ENCODE measurements around the gene MAP2.

The MAP2 gene

DNA sequence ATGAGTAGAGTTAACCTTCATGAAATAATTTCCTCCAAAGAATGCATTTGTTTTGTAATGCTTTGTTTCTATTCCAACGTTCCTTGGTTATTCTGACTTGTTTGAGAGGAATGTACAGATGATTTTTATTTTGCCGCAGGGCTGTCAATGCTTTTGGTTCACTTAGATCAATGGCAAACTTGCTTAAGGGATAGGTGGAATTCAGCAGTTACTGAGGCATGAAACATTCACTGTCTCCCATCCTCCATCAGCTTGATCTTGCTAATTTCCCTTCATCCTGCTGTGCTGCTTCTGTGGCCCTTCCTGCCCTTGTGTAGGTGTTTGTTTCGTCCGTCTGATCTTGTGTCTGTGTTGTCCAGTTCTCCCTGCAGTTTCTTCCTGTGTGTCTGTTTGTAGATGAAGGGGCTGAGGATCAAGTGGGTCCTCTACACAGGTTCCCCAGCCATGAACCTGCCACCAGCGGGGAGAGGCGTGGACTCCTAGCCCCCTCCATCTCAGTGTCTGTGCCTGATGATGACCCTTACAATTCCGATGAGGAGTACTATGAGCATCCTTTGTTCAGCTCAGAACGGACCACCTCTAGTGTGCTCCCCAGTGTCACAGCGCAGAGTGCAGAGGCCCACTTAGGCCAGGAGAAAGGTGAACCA, 263.6 kb downstream of the MAP2 start:
- TF ChIP-seq, protein P1, sequence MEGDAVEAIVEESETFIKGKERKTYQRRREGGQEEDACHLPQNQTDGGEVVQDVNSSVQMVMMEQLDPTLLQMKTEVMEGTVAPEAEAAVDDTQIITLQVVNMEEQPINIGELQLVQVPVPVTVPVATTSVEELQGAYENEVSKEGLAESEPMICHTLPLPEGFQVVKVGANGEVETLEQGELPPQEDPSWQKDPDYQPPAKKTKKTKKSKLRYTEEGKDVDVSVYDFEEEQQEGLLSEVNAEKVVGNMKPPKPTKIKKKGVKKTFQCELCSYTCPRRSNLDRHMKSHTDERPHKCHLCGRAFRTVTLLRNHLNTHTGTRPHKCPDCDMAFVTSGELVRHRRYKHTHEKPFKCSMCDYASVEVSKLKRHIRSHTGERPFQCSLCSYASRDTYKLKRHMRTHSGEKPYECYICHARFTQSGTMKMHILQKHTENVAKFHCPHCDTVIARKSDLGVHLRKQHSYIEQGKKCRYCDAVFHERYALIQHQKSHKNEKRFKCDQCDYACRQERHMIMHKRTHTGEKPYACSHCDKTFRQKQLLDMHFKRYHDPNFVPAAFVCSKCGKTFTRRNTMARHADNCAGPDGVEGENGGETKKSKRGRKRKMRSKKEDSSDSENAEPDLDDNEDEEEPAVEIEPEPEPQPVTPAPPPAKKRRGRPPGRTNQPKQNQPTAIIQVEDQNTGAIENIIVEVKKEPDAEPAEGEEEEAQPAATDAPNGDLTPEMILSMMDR (IDR thresholded peaks at IDR 0.05; ENCODE audit: unreplicated experiment in 3 of 3) = no peak
- H3K27me3 Mint-ChIP-seq (ENCODE audit: low read depth) = no peaks in the 10 kb centered on the region
- H3K27ac Mint-ChIP-seq = no peak overlapping the region
- no peaks in the 10 kb centered on the region for H3K36me3 Mint-ChIP-seq (ENCODE audit: low read depth)
- no peaks in the 10 kb centered on the region for H3K4me1 Mint-ChIP-seq
- no peak overlapping the region for H3K4me3 Mint-ChIP-seq
- H3K9me3 Mint-ChIP-seq = no peaks in the 10 kb centered on the region

DNA sequence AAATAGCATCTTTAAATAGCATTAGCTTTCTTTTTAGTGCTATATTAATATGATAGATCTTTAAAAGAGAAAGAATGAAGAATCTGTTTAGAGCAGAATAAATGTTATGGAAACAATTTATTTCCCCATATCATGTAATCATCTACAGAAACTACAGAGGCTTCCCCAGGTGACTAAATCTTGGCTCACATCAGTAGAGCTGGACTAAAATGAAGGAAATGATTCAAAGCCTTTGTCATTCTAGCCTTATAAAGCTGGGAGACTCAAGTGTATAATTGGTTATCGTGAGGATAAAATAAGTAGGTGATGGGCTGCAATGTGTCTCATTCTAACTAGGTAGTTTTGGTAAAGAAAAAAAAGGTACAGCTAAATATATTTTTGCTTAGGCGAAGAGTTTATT, 264.5 kb downstream of the MAP2 start:
- no peak overlapping the region for H3K4me3 Mint-ChIP-seq
- no peaks in the 10 kb centered on the region for H3K27me3 Mint-ChIP-seq (ENCODE audit: low read depth)
- no peaks in the 10 kb centered on the region for H3K36me3 Mint-ChIP-seq (ENCODE audit: low read depth)
- TF ChIP-seq, protein P1 (IDR thresholded peaks at IDR 0.05; ENCODE audit: unreplicated experiment in 3 of 3) = no peak
- no peaks in the 10 kb centered on the region for H3K4me1 Mint-ChIP-seq
- no peak overlapping the region for H3K27ac Mint-ChIP-seq
- no peaks in the 10 kb centered on the region for H3K9me3 Mint-ChIP-seq

DNA sequence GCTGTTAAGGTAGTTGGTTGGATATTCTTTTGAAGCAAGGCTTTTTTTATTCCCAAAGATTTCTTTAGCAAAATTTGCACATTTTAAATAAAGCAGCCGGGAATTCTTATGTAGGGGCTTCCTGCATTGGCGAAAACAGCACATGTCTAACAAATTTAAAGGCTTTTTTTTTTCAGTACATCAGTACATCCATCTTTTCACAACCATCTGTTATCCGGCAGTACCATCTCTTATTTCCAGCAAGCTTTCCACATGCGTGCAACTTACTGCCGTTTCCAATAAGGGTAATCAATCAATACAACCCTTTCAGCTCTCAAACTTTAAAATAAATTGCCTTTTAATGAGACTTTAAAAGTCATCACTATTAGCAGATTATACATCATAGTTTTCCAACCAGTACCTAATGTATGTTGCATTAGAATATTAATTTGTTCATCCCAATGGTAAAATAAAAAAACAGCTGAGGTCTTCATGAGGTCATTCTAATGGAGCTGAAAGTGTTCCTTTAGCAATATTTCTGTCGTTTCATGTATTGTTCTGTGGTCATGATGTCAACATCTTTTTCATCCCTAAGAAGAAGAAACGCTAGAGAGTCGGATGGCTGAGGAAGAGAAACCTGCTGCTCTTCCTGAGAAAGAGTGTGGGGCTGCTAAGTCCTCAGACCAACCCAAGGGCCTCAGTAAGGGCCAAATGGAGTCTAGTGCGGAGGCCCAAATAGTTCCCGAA, 266.3 kb downstream of the MAP2 start:
- TF ChIP-seq, protein P1 (IDR thresholded peaks at IDR 0.05; ENCODE audit: unreplicated experiment in 3 of 3) = no peak
- Mint-ChIP-seq H3K4me1 (no peaks in the 10 kb centered on the region), H3K36me3 (ENCODE audit: low read depth) (no peaks in the 10 kb centered on the region), H3K9me3 (no peaks in the 10 kb centered on the region), H3K27me3 (ENCODE audit: low read depth) (no peaks in the 10 kb centered on the region), H3K27ac (no peak overlapping the region), H3K4me3 (no peak overlapping the region)

DNA sequence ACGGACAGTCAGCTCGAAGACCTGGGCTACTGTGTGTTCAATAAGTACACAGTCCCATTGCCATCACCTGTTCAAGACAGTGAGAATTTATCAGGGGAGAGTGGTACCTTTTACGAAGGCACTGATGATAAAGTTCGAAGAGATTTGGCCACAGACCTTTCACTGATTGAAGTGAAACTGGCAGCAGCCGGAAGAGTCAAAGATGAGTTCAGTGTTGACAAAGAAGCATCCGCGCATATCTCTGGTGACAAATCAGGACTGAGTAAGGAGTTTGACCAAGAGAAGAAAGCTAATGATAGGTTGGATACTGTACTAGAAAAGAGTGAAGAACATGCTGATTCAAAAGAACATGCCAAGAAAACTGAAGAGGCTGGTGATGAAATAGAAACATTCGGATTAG, 270.9 kb downstream of the MAP2 start:
- H3K4me3 Mint-ChIP-seq = no peak overlapping the region
- TF ChIP-seq, protein P1 (IDR thresholded peaks at IDR 0.05; ENCODE audit: unreplicated experiment in 3 of 3) = no peak

DNA sequence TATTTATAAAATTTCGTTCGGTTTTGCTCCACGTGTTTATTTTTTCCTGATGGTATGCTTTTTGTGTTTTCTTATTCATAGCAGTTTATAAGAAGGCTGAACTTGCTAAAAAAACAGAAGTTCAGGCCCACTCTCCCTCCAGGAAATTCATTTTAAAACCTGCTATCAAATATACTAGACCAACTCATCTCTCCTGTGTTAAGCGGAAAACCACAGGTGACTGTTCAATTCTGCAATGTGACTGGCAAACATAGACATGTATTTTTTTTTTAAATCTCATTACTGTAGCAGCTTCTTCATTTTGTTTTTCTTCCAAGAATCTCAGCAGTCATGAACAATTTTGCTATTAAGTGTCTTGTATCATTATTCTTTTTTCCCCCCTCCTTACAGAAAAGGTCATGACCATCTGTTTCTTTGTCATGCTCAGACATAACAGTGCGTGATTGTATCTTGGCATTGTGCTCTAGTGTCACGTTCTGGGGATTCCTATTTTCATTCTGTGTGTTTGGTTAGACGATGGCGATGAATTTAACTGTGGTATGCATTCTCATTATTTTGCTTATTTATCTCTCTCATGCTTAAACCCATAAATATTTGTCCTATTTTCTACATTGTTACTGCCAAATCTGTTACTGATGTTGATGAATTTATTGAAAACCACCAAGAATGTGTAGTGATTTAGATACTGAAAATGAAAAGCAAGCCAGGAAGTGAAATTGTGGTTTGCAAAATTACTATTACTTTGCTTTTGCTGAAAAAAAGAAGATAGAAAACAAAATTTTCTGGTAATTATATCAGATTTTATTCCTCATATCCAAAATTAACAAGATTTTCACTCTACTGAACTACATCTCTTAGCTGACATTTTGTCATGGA, 273.2 kb downstream of the MAP2 start:
- Mint-ChIP-seq H3K9me3 (no peaks in the 10 kb centered on the region), H3K27ac (no peak overlapping the region), H3K4me3 (no peak overlapping the region), H3K4me1 (no peaks in the 10 kb centered on the region), H3K36me3 (ENCODE audit: low read depth) (no peaks in the 10 kb centered on the region), H3K27me3 (ENCODE audit: low read depth) (peaks cover 4% of the 10 kb centered on the region)
- TF ChIP-seq, protein P1 (IDR thresholded peaks at IDR 0.05; ENCODE audit: unreplicated experiment in 3 of 3) = no peak

More for the DNA sequence above, 270.9 kb downstream of the MAP2 start:
- no peaks in the 10 kb centered on the region for H3K9me3 Mint-ChIP-seq
- no peak overlapping the region for H3K27ac Mint-ChIP-seq
- H3K27me3 Mint-ChIP-seq (ENCODE audit: low read depth) = peaks cover 4% of the 10 kb centered on the region
- no peaks in the 10 kb centered on the region for H3K4me1 Mint-ChIP-seq
- no peaks in the 10 kb centered on the region for H3K36me3 Mint-ChIP-seq (ENCODE audit: low read depth)
